Coronary artery (tissue), 2 donors: ENCODE measurements around the gene NCAPD3.
"Not testable (repeated sequence)": the region's sequence is repeated elsewhere in the genome, so short reads cannot be mapped to it uniquely, and the experiment has no call there.

Experiments used
- DNase-seq: peaks from one replicate; pipeline ENCODE4 v3.0.0-alpha.2; 2017; ENCODE audit warnings: low spot score
- H3K27ac ChIP-seq, 2 donors: fragments of 200-600 bp; sonication (generic); one replicate each; pipeline ENCODE4 v1.5.1; 2016 to 2019
- H3K4me3 ChIP-seq: fragments of 200-600 bp; sonication (generic); 2 replicates; pipeline ENCODE4 v1.5.1; 2016; ENCODE audit warnings: mild to moderate bottlenecking, moderate library complexity
- CTCF ChIP-seq: fragments of 200-600 bp; sonication (generic); IDR thresholded peaks from one replicate; pipeline ENCODE4 v1.5.1; 2019; ENCODE audit warnings: antibody characterized with exemption

NCAPD3 gene

GRCh38 chr11:134124660-134125451 is 98.9 kb downstream of the NCAPD3 start:
- no peak for TF ChIP-seq CTCF
- Histone ChIP-seq H3K4me3 (peak overlapping the region; percentile 75), H3K27ac (peak overlapping the region; percentile 40 to 88)
- DNase-seq: no peak

- Histone ChIP-seq H3K27ac (peak overlapping the region; percentile 86 to 93), H3K4me3 (peak overlapping the region; percentile 61)
- TF ChIP-seq CTCF: no peak
- DNase-seq: no peak
Measured at GRCh38 chr11:134120921-134121526, 102.7 kb downstream of the NCAPD3 start.

- peak overlapping the region; percentile 86 to 93 for H3K27ac ChIP-seq
- TF ChIP-seq CTCF: no peak
- peak overlapping the region; percentile 61 for H3K4me3 ChIP-seq
- peak; percentile 88 for DNase-seq
Measured at GRCh38 chr11:134120143-134120850, 103.5 kb downstream of the NCAPD3 start.

GRCh38 chr11:134119094-134119493 is 104.7 kb downstream of the NCAPD3 start:
- DNase-seq: no peak
- TF ChIP-seq CTCF: no peak
- peak overlapping the region; percentile 86 to 93 for H3K27ac ChIP-seq
- H3K4me3 ChIP-seq: no peak overlapping the region

- no peak overlapping the region for H3K4me3 ChIP-seq
- peak overlapping the region in 1 of 2 donors; percentile 23 for H3K27ac ChIP-seq
- DNase-seq: no peak
- TF ChIP-seq CTCF: no peak
Measured at GRCh38 chr11:134118006-134118405, 105.8 kb downstream of the NCAPD3 start.

GRCh38 chr11:134116210-134116609 is 107.6 kb downstream of the NCAPD3 start:
- Histone ChIP-seq H3K4me3 (no peak overlapping the region), H3K27ac (no peak overlapping the region)
- TF ChIP-seq CTCF: no peak
- no peak for DNase-seq

- DNase-seq, H3K4me3 ChIP-seq, H3K27ac ChIP-seq: not testable (repeated sequence)
Measured at GRCh38 chr11:134113787-134114186, 110.0 kb downstream of the NCAPD3 start.
